Fibroblast of lung (primary cell): Measurements from ENCODE around the gene MYO9A.

Experiments used
- EZH2 ChIP-seq: IDR thresholded peaks from 2 replicates; pipeline ENCODE4 v1.5.1; 2012; ENCODE audit warnings: low read length, control low read depth, mild to moderate bottlenecking; ENCODE audit errors: missing control alignments
- TF ChIP-seq, protein P1 (sequence below), 2 donors: IDR thresholded peaks in 1 of 2; conservative IDR thresholded peaks in 1 of 2; 1 replicate in 1 of 2; 2 replicates in 1 of 2; pipeline ENCODE4 v1.5.1; 2011 to 2012; ENCODE audit warnings: low read length in 2 of 2, control low read depth in 1 of 2, inconsistent platforms in 1 of 2, low read depth in 1 of 2, mild to moderate bottlenecking in 1 of 2

DNA sequence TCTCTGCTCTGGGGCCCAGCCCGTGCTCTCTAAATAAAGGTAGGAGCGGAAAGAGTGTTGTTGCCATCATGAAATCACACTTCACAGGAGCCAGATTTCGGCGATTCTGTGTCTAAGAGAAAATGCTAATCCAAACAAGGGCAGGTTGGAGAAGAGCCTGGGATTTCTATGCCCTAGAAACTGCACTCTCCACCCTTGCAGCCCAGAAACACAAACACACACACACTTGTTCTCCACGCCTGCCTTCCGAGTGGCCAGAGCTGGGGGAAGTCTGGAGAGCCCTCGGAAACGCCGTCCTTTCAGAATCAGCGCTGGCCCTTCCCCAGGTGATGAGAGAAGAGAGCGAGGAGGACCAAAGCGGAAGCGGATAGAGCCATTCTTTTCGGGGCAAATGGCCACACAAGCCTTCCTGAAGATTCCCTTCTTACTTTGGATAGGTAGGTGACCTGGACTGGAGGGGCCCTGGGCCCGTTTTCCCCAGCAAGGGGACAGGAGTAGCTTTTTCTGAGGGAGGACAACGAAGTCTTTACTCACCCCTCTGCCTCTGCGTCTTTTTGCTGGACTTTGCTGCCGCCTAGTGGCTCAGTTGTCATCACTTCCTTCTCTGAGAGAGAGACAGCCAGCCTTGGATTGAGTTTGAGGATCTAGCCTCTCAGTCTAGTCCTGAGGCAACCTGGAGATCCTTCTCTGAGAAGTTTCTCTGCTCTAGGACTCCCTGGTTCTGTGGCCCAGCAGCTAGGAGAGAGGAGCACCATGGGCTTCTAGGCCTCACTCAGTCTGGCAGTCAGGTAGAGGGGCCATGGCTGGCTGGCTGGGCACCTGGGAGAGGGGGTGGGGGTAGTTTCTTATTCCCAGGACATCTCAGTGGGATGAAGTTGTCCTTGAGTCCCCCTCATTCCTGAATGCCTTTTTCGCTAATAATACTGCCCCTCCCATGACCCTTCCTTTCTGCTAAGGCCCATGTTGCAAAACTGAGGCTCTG is 38.0 kb upstream of the MYO9A start:
- TF ChIP-seq, protein P1, sequence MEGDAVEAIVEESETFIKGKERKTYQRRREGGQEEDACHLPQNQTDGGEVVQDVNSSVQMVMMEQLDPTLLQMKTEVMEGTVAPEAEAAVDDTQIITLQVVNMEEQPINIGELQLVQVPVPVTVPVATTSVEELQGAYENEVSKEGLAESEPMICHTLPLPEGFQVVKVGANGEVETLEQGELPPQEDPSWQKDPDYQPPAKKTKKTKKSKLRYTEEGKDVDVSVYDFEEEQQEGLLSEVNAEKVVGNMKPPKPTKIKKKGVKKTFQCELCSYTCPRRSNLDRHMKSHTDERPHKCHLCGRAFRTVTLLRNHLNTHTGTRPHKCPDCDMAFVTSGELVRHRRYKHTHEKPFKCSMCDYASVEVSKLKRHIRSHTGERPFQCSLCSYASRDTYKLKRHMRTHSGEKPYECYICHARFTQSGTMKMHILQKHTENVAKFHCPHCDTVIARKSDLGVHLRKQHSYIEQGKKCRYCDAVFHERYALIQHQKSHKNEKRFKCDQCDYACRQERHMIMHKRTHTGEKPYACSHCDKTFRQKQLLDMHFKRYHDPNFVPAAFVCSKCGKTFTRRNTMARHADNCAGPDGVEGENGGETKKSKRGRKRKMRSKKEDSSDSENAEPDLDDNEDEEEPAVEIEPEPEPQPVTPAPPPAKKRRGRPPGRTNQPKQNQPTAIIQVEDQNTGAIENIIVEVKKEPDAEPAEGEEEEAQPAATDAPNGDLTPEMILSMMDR (conservative IDR thresholded peaks at IDR 0.05 in 1 of 2, IDR thresholded peaks at IDR 0.05 in 1 of 2; ENCODE audit: low read depth in 1 of 2, low read length in 2 of 2), result peak; percentile 96 to 97
- TF ChIP-seq EZH2, result no peak
